GM12878 (cell line): ENCODE measurements around the gene APC2.

Experiments used
- EP300 ChIP-seq, 2 experiments: fragments of 150-350 bp in 1 of 2; IDR thresholded peaks; 2 replicates each; pipeline ENCODE4 v1.6.1; 2011 to 2012; ENCODE audit warnings: low read depth in 2 of 2, low read length in 2 of 2, borderline replicate concordance in 1 of 2, improper control_type of control experiment in 1 of 2, inconsistent platforms in 1 of 2; ENCODE audit not compliant: control insufficient read depth in 1 of 2
- KDM1A ChIP-seq: fragments of 200-600 bp; sonication (generic); IDR thresholded peaks from 2 replicates; pipeline ENCODE4 v1.6.1; 2016; ENCODE audit warnings: borderline replicate concordance
- POLR2AphosphoS5 ChIP-seq: IDR thresholded peaks from 2 replicates; pipeline ENCODE4 v1.6.1; 2011; ENCODE audit warnings: mild to moderate bottlenecking, low read length, inconsistent platforms
- RAD21 ChIP-seq: IDR thresholded peaks from 2 replicates; pipeline ENCODE4 v1.6.1; 2011; ENCODE audit warnings: mild to moderate bottlenecking, low read depth, low read length, moderate library complexity; ENCODE audit not compliant: insufficient read depth
- TF ChIP-seq, protein P1 (sequence below), 3 experiments: IDR thresholded peaks in 2 of 3; conservative IDR thresholded peaks in 1 of 3; 2 replicates each; pipeline ENCODE4 v1.5.1; 2011; ENCODE audit warnings: low read depth in 3 of 3, low read length in 3 of 3, mild to moderate bottlenecking in 3 of 3, control low read depth in 2 of 3, moderate library complexity in 2 of 3, inconsistent platforms in 1 of 3, mixed read lengths in 1 of 3; ENCODE audit not compliant: control insufficient read depth in 2 of 3, insufficient read depth in 1 of 3; ENCODE audit errors: extremely low read depth in 1 of 3

DNA sequence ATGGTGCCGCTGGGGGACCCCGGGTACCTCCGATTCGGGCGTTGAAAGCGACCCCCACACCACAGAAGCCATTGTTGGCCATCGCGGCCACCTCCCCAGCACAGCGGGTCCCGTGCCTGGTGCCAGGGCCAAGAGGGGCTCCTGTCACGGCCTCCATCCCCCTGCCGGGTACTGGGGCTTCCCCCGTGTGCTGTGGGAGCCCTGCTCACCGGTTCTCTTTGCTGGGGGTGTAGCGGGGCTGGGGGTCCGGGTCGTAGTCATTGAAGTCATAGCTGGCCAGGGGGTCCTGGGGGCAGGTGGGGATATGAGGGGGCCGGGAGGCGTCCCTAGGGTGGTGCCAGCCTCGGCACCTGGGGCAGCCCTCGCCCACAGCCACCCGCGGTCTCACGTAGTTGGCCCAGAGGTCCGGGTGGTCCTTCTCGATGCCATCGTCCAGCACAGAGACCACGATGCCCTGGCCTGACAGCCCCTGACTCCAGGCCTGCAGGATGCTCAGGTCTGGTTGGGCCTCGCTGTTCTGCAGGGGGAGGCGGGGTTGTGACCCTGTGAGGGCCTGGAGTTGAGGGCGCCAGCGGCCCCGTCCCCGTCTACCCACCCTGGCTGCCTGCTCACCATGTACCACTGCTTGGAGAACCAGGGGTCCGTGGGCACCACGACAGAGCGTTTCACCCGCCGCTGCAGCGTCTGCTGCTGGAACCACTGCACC is 37.8 kb downstream of the APC2 start:
- TF ChIP-seq RAD21 (no peak), KDM1A (no peak), POLR2AphosphoS5 (no peak), EP300 (IDR thresholded peaks at IDR 0.05; ENCODE audit: borderline replicate concordance in 1 of 2, control insufficient read depth in 1 of 2, low read depth in 2 of 2, low read length in 2 of 2) (no peak)
- TF ChIP-seq, protein P1, sequence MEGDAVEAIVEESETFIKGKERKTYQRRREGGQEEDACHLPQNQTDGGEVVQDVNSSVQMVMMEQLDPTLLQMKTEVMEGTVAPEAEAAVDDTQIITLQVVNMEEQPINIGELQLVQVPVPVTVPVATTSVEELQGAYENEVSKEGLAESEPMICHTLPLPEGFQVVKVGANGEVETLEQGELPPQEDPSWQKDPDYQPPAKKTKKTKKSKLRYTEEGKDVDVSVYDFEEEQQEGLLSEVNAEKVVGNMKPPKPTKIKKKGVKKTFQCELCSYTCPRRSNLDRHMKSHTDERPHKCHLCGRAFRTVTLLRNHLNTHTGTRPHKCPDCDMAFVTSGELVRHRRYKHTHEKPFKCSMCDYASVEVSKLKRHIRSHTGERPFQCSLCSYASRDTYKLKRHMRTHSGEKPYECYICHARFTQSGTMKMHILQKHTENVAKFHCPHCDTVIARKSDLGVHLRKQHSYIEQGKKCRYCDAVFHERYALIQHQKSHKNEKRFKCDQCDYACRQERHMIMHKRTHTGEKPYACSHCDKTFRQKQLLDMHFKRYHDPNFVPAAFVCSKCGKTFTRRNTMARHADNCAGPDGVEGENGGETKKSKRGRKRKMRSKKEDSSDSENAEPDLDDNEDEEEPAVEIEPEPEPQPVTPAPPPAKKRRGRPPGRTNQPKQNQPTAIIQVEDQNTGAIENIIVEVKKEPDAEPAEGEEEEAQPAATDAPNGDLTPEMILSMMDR (IDR thresholded peaks at IDR 0.05 in 2 of 3, conservative IDR thresholded peaks at IDR 0.05 in 1 of 3; ENCODE audit: control insufficient read depth in 2 of 3, extremely low read depth in 1 of 3, insufficient read depth in 1 of 3, low read depth in 3 of 3, low read length in 3 of 3): no peak
